Stimulated activated CD8-positive, alpha-beta memory T cell treated with anti-CD3 and anti-CD28 coated beads, Interleukin-7, amount 100 ng/mL, for 24 hours (primary cell): Measurements from ENCODE around the gene ACVR1B.

ENCODE experiments used
- DNase-seq: peaks from one replicate; pipeline ENCODE4 v3.0.0-alpha.2; 2020; ENCODE audit warnings: low read depth

The ACVR1B gene

DNA sequence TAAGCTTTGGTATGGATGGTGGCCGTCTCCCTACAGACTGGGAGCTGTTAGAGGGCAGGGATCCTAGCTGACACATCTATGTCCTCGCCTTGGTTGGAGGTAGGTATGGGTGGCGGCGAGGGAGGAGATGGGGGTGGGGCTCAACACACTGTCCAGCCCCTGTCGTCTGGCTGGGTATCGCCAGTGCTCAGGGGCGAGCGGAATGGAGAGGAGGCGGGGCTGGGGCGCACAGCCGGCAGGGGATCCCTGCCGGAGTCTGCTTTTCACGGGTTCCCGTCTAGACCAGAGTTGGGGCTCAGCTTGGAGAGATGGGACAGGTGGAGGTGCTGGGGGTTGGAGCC, 71.3 kb downstream of the ACVR1B start:
- no peak for DNase-seq

DNA sequence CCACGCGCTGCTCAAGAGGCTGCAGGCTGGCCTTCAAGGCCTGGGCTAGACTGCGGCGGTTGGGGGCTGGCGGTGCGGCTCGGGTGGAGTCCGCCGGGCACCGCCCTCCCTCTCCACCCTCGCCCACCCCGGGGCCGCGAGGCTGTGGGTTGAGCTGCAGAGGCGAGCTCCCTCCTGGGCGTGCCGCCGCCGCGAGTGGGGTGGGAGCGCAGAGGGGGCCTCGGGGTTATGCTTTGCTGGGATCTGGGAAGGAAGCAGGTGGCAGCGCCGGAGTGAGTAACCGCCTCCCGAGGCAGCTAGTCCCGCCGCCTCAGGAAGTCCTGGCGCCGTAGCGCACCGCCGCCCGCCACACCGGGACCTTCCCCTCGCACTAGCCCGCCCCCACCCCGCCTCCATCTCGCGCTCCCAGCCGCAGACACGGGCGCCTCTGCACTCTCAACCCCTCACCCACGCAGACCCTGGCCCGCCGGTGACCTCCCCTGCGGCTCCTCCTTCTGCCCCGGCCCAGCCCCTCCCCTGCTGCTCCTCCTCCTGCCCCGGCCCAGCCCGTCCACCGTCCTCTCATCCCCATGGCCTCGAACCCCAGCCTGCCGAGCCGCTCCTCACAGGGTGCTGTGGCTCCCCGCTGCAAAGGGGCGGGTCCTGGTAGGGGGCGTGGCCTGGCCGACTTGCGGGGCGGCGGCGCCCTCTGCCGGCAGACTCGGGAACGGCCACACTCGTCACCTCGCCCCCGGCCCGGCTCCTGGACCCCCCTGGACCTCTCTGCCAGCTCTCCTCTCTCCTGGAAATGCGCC, 71.9 kb downstream of the ACVR1B start:
- DNase-seq: peak; percentile 86

DNA sequence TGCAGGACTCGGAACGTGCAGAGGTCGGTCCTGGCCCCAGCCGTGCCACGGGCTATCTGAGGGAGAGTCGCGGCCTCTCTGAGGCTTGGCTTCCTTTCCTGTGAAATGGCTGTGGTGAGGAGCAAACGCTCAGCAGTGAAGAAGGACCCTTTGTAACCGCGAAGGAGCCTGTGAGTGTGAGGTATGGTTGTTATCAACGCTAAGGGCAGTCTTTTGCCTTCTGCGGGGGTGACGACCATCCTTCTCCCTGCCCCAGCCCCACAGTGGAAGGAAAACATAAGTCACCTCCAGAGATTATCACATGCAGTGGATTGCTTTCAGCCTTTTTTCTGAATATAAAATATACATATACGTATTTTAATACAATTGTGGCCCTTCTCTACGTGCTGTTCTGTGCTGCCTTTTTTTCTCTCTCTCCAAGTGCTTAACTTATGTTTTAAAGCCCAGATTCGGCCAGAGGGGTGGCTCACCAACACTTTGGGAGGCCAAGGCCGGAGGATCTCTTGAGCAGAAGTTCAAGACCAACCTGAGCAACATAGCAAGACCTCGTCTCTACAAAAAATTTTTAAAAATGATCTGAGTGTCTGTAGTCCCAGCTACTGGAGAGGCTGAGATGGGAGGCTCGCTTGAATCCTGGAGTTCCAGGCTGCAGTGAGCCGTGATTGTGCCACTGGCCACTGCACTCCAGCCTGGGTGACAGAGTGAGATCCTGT, 72.6 kb downstream of the ACVR1B start:
- DNase-seq: no peak

DNA sequence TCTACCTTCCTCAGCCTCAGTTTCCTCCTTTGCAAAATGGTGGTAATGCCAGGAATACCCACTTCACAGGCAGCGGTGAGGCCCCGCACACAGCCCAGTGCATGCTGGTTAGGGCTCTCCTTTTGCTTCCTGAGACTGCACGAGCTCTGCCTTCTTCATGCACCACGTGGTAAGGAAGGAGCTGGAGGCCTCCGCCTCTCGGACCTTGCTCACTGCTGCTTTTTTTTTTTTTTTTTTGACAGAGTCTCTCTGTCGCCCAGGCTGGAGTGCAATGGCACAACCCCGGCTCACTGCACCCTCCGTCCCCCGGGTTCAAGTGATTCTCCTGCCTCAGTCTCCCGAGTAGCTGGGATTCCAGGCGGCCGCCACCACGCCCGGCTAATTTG, 73.3 kb downstream of the ACVR1B start:
- DNase-seq: no peak

DNA sequence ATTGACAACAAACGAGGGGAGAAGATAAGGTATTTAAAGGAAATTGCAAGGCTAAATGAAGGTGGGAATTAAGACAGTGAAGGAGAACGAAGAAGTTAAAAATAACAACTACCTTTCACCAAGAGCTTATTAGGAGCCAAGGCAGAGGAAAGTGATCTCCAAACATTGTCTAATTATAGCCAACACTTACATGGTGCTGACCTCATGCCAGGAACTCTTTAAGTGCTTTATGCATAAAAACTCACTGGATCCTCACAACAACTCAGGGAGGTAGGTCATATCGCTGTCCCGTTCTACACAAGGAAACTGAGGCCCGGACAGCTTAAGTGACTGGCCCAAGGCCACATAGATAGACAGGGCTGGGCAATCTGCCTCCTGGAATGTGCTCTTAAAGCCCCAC, 74.8 kb downstream of the ACVR1B start:
- no peak for DNase-seq

DNA sequence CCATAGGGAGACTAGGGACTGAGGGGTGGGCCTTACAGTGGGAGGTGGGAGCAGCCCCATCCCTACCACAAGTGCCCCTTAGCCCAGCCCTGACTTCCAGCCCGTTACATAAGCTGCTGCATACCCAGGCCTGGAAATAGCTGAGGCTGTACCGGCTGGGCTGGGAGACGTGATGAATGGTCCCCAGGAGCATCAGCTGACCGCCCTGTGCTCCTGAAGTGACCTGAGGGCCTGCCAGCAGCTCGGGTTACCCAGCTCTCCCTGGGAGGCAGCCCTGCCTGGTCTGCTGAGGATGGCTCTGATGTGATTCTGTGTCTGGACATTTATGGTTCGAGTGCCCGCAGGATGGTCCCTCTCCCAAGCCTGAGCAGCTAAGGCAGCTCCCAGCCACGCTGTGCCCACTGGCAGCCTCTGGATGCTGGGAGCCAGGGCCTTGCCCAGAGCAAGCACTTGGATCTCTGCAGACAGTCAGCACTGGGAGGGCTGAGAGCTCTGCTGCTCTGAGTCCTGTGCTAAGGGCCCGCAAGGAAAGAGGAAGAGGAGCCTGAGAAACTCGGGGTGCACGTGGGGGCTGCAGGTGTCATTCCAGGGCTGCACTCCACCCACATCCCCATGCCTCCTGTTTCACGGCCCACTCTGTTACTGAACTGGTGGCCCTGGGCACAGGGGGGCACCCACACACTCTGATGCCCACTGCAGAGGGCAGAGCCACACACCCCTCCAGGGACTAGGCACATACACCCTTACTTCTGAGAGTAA, 75.8 kb downstream of the ACVR1B start:
- no peak for DNase-seq

DNA sequence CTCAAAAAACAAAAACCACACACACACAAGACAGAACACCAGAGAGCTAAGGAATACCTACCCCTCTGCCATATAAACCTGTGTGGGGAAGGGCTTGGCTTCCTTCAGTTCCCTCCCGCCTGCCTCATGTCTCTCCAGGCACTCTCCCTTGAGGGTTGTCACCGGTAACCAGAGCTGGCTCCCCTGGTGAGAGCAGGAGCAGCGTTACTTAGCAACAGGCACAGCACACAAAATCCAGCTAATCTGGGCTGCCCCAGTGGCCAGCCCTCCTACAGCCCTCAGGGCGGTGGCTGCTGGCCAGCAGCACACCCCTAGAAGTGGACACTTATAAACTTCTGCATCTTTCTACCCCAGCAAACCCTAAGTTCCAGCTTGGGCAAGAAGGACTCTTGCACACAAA, 78.2 kb downstream of the ACVR1B start:
- DNase-seq: no peak

DNA sequence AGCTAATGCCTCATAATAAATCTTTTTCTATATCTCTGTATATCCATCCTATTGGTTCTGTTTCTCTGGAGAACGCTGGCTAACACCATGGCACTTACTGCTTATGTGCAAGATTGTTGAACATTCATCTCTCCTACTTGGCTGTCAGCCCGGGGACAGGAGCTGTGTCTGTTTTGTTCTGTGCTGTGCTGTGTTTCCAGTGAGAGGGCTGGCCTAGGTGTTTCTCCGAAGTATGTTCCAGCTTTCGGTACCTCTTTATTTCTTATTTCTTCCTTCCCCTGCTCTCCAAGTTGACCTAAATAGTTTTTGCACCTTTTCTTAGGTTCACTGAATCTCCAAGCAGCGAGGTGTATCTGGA, 80.9 kb downstream of the ACVR1B start:
- no peak for DNase-seq

DNA sequence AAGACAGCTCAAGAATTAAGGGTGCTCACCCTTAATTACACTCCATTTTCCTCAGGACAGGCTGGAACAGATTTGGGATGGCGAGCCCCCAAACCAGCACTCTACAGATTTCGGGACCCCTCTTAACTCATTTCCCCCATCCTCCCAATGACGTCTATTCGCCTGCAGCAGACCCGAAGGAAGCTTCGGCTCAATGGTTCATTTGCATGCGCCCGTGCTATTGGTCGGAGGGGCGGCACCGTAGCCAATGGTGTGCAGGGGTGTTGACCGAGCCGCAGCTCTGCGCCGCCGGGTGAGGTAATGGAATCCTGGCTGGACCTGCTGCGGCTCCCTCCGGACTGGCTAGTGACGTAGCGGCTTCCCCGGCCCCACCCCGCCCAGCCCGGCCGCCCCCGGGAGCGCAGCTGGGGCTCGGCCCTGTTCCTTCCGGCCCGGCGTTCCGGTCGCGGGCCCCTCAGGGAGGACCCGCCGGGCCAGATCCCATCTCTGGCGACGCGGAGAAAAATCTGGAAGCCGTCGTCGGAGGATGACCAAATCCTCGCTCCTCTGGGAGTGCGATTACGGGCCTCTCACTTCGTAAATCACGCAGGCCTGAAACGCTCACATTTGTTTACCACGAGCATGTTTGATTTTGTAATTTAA, 81.4 kb downstream of the ACVR1B start:
- DNase-seq: peak; percentile 74

DNA sequence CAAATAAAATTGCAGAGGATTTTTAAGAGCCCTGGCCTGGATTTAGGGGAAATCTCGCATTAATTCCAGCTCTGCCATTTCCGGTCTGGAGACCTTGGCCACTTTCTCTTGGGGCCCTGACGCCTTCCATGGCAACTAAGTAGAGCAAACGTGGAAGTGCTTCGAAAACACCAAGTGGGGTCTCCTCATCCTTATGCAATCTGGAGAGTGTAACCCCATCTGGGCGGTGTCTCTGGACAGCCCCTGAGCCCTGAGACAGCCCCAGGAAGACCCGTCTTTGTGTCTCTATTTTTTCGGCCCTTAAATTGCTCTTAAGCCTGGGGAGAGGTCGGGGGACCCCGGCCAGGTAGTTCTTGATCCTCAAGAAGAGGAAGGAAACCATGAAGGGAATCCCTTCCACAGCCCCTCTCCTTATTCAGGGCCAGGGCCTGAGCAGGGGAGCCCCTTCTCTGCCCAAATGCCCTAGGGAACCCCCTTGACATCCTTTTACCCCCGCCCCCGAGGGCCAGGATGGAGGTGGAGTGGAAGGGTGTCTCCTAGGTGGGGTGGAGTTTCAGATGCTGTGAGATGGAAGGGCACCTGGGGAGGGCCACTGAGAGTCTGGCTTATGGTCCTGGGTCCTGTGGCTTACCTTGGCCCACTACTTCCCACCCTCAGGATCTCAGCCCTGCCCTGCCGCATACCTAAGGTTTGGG, 82.1 kb downstream of the ACVR1B start:
- no peak for DNase-seq

DNA sequence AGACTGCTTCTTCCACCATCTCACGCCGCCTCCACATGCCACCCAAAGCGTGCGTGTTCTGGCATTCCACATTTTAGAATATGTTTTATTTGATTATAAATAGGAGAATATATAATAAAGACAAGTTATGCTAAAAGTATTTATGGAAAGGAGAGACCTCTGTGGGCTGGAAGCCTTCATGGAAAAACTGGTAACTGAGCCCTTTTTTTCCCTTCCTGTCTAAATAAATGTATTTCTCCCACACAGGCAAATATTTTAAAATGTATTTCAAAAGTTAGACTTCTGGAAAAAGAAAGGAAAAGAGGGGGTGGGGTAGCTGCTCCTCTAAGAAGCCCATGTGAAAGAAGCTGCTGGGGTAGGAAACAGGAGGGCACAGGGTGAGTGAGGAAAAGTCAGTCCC, 83.7 kb downstream of the ACVR1B start:
- no peak for DNase-seq

DNA sequence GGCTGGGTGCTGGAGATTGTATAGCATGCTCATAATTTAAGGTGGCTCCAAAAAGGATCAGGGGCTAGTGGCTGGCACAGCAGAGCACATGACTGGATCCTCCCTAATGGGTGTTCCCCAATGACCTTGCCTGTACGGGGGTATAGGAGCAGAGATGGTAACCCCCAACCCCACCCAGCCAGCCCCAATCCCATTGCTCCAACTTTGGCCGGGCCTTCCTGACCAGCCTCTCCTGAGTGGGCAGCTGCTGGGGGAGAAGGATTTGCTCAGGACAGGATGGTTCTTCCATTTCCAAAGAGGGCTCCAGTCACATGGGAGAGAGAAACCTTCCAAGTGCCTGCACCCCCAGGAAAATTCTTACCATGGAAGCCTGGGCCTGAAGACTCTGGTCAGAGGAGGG, 84.4 kb downstream of the ACVR1B start:
- no peak for DNase-seq

DNA sequence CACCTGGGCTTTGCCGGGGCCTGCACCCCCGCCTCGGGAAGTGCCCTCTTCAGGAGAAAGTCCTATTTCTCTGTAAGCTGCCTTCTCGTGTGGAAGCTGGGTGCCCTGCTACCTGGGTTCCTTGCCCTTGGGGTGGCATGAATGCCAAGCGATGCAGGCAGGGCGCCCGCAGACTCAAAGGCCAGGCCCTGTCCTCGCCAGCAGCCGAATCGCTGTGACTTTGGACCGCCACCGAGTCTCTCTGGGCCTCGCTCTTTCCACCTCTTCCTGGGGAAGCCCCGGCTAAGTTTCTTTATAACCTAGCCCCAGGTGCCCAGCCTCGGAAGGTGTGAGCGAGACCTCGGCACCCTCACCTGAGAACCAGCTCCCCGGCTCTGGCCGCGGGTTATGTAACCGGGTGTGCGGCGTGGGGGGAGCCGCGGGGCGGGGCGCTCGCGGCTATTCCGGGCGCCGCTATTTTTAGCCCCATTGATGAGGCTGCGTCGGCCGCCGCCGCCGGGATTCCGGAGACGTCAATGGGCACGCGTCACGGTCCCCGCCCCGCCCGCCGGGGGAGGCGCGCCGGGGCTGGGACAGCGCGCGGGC, 85.2 kb downstream of the ACVR1B start:
- DNase-seq: peak; percentile 58

DNA sequence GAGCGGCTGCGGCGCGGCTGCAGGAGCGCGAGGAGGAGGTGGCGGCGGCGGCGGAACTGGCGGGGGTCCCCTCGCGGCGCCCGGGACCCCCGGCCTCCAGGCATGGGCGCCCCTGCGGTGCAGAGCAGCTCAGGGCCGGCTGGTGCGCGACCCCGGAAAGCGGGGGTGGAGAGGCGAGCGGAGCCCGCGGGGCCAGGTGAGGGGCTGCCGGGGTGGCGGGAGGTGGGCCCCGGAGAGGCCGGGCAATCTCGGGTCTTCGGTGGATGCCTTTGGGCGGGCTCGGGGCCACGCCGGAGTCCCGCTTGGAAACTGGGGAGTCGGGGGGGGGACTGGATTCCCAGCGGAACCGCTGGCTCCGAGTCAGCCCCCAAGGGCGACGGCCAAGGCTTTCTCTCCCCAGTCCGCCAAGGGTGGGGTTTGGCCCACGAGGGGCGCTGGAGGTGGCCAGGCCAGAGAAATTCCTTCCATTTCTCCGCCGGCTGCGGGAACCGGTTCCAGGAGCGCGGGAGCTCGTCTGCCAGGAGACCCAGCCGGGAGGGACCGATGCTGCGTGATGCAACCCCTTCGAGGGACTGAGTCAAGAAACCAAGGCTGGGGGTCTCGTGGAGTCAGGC, 85.9 kb downstream of the ACVR1B start:
- no peak for DNase-seq

DNA sequence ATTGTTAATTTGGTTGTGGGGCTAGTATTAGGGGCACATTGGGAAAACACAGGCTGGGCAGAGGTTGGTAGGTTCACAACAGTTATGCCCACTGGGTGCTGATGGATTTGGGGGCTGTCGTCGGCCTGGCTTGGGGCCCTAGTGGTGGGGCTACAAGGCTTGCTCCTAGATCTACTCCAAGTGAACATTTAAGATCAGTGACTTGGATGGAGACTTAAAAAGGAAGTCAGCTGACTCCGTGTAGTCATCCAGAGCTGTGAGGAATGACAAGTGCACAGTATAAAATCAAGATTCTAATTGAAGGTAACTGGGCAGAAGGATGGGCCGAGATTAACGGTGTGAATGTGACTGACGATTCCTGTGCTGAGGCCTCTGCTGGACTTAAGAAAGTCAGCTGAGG, 86.9 kb downstream of the ACVR1B start:
- DNase-seq: no peak

DNA sequence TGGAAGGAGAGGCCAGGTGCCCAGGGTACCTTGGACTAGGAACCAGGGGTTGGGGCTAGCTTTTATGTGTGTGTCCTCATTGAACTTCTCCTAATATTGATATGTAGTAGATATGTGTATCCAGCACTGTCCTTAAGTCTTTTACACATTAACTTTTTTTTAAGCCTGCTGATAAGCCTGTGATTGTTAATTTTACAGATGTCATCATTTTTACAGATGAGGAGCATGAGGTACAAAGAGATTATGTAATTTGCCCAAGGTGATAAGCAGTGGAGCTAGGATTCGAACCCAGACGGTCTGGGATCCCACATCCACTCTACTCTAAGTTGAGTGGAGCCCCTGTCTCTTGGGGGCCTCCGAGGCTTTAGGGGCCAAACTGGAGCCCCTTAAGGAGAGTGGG, 89.5 kb downstream of the ACVR1B start:
- no peak for DNase-seq

DNA sequence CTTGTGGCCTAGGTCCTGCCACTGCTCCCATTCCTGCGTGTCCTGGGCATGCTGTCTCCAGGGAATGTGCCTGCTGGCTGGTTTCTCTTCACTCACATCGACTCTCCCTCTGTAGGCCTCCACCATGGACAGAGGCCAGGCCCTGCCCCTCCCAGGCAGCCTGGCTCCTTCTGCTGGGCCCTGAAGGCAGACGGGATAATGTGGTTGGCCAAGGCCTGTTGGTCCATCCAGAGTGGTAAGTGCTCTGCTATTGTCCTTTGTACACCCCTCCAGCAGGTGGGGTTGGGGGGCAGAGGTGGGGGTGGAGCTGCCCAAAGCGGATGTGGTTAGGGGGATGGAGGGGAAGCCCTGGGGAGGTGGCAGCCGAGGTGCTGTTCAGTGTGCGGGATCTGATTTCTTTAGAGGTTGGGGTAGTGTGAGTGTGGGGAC, 90.2 kb downstream of the ACVR1B start:
- DNase-seq: no peak

DNA sequence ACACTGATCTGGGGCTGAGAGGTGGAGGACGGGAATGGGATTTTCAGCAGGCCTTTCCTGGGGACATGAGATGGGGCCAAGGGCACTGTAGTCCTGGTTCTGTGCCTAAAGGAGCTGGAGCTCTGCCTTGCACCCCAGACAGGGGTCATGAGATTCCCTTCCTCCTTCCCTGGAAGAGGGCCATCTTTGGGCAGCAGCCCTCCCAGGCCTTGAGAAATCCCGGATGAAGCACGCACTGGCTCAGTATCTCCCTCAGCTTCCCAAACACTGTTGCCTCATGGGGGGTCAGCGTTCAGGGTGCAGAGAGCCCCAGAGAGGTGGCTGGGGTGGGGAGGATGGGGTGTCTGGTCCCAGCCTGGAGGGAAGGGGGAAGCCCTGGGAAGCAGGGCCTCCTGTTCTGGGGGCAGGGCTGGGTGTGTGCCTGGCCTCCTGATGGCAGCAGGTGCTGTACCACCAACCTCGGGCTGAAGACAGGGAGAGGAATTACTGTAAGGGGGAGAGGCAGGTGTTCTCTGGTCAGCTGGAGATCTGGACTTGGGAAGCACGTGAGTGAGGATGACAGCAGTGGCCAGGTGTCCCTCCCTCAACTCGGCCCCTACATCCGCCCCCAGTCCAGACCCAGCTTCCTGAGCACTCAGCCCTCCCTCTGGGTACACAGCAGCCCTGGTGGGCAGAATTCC, 91.3 kb downstream of the ACVR1B start:
- DNase-seq: no peak

DNA sequence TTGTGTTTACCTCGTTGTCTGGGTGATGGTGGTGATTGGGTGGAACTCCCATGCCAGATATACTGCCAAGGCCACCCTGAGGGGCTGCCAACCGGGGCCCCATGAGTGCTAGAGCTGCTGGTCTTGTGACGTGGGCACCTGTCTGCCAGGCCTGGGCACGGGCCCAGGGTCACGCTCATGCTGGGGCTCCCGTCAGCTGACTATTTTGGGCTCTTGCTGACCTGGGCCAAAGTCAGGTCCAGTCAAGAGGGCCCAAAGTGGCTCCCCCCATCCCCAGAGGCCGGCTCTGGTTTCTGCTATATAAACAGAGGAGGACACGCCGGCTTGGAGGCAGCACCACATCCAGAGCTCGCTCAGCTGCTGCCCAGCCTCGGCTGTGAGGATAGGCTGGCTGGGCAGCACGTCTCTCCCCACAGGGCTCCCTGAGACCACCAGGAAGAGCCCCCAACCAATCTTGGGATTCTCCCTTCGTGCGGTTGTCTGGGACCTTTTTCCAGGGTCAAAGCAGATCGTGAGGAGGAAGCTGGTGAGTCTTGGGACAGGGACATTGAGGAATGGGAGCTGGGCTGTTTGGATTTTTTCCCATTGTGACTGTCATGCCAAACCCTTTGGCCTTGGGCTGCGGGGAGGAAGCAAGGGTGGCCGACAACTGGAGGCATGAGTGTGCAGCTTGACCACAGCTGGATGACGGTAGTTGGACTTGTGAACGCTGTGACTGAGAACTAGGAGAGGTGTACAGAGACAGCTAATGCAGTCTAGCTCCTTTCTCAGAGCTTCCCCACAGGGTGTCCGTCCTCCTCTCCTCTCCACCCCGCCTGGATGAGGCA, 92.1 kb downstream of the ACVR1B start:
- no peak for DNase-seq
